HAP-1 (cell line): ENCODE results near the gene CCDC81.

Source experiments
- DNase-seq, 2 experiments: peaks; one replicate each; pipeline ENCODE4 v3.0.0-alpha.2; 2016 to 2020; ENCODE audit warnings: low spot score in 2 of 2
- H3K27me3 ChIP-seq: fragments of 250-450 bp; sonication (Bioruptor Pico); 2 replicates; pipeline ENCODE4 v1.5.1; 2020; ENCODE audit warnings: low read depth, mild to moderate bottlenecking, moderate library complexity
- H3K36me3 ChIP-seq: fragments of 250-450 bp; sonication (Bioruptor Pico); replicated peaks from 2 replicates; pipeline ENCODE4 v1.5.1; 2020; ENCODE audit warnings: mild to moderate bottlenecking
- H3K4me1 ChIP-seq: fragments of 250-450 bp; sonication (Bioruptor Pico); 2 replicates; pipeline ENCODE4 v1.5.1; 2020; ENCODE audit warnings: mild to moderate bottlenecking
- H3K4me3 ChIP-seq: fragments of 250-450 bp; sonication (Bioruptor Pico); 2 replicates; pipeline ENCODE4 v1.5.1; 2020; ENCODE audit warnings: mild to moderate bottlenecking, moderate library complexity
- H3K9me3 ChIP-seq: fragments of 250-450 bp; sonication (Bioruptor Pico); 2 replicates; pipeline ENCODE4 v1.5.1; 2020; ENCODE audit warnings: mild to moderate bottlenecking, moderate library complexity
- in situ Hi-C: fragments of 300-500 bp; cut with MboI; formaldehyde crosslinking; loops from 3 replicates; pipeline ENCODE4 v1.14.3; 2020; ENCODE audit warnings: low sequenced_read_pairs, inconsistent platforms, mixed read lengths

Gene CCDC81

DNA sequence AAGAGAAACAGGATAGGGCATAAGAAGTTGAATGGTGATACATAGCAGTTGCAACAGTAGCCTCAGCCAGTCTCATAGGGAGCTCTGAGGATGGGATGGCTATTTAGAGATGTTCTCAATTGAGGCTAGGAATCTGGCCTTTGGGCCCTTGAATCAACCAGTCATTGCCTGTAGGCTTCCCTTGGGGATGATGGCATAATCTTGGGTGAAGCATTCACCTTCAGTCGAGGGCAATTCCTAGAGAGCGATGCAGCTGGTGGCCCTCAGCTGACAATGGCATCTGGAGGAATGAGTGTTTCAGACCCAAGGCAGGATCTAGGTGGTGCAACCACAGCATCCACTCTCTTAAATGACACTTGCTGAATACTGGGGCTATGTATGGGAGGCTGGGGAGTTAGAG lies 61.0 kb downstream of the CCDC81 start:
- in situ Hi-C loops: no loop called here
- no peak for DNase-seq
- H3K9me3 ChIP-seq: no peaks in the 10 kb centered on the region
- H3K4me1 ChIP-seq: no peaks in the 10 kb centered on the region
- H3K27me3 ChIP-seq: no peaks in the 10 kb centered on the region
- no peak overlapping the region for H3K4me3 ChIP-seq
- H3K36me3 ChIP-seq: no peaks in the 10 kb centered on the region

DNA sequence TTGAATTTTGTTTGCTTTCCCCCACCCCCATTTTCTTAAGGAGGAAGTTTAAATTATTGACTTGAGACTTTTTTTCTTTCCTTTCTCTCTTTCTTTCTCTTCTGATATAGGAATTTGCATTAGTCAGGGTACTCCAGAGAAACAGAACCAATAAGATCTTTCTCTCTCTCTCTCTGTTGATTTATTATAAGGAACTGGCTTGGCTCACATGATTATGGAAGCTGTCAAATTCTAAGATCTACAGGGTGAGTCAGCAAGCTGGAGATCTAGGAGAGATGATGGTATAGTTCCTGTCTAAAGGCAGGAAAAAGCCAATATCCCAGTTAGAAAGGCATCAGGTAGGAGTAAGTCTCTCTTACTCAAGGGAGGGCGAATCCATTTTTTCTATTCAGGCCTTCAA lies 64.0 kb downstream of the CCDC81 start:
- H3K4me3 ChIP-seq: no peak overlapping the region
- no peaks in the 10 kb centered on the region for H3K9me3 ChIP-seq
- H3K4me1 ChIP-seq: no peaks in the 10 kb centered on the region
- in situ Hi-C loops: no loop called here
- no peaks in the 10 kb centered on the region for H3K36me3 ChIP-seq
- no peak for DNase-seq
- H3K27me3 ChIP-seq: no peaks in the 10 kb centered on the region

- Histone ChIP-seq H3K9me3 (no peaks in the 10 kb centered on the region), H3K4me3 (no peak overlapping the region), H3K36me3 (no peaks in the 10 kb centered on the region), H3K4me1 (no peaks in the 10 kb centered on the region), H3K27me3 (no peaks in the 10 kb centered on the region)
- DNase-seq: no peak
- in situ Hi-C loops: no loop called here
These were observed 65.6 kb downstream of the CCDC81 start for GRCh38 chr11:86440305-86440716.

- no peak for DNase-seq
- Histone ChIP-seq H3K4me1 (no peaks in the 10 kb centered on the region), H3K36me3 (no peaks in the 10 kb centered on the region), H3K4me3 (no peak overlapping the region), H3K27me3 (no peaks in the 10 kb centered on the region), H3K9me3 (no peaks in the 10 kb centered on the region)
- in situ Hi-C loops: no loop called here
These were observed 66.2 kb downstream of the CCDC81 start for GRCh38 chr11:86440843-86441242.

DNA sequence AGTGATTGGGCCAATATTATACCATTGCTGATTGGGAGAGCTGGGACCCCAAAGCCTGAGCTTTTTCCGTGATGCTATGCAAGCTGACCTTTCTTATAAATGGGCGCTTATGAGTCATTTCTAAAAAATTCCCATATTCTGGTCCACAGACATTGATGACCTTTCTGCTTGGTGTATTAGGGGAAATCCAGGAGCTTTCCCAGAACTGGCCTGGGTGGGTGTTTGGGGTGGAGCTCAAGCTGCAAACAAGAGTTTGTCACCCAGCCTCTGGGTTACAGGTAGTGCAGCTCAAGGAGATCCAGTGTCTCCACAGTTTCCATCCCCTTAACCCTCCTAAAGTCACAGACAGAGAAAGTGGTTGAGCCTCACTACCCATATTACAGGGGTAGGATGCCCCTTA lies 67.7 kb downstream of the CCDC81 start:
- no peaks in the 10 kb centered on the region for H3K4me1 ChIP-seq
- no peak for DNase-seq

DNA sequence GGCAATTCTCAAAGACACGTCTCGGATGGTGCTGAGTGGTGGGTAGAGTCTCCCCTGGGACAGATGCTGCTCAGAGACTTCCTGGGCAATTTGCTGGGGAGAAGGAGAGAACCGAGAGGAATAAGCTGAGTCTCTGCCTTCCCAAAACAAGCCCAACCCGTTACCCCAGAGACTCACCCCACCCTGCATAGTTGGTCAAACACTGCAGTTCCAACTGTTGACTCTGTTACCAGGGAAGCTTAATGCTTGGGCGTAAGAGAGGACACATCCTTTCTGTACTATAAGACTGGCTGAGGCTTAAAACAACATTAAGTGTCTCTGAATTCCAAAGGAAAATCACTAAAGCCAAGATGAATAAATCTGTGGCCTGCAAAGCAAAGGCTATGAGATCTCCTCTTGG lies 68.1 kb downstream of the CCDC81 start:
- H3K4me1 ChIP-seq: no peaks in the 10 kb centered on the region
- in situ Hi-C loops: no loop called here

More for the DNA sequence above, 67.7 kb downstream of the CCDC81 start:
- no peaks in the 10 kb centered on the region for H3K36me3 ChIP-seq
- H3K27me3 ChIP-seq: no peaks in the 10 kb centered on the region
- H3K9me3 ChIP-seq: no peaks in the 10 kb centered on the region
- no peak overlapping the region for H3K4me3 ChIP-seq
- in situ Hi-C loops: no loop called here

GRCh38 chr11:86443415-86443814 lies 68.7 kb downstream of the CCDC81 start:
- no peak for DNase-seq
- no peaks in the 10 kb centered on the region for H3K27me3 ChIP-seq
- in situ Hi-C loops: no loop called here
- no peaks in the 10 kb centered on the region for H3K4me1 ChIP-seq
- H3K4me3 ChIP-seq: no peak overlapping the region
- no peaks in the 10 kb centered on the region for H3K36me3 ChIP-seq
- H3K9me3 ChIP-seq: no peaks in the 10 kb centered on the region

More for the DNA sequence above, 68.1 kb downstream of the CCDC81 start:
- DNase-seq: no peak
- no peaks in the 10 kb centered on the region for H3K36me3 ChIP-seq
- H3K9me3 ChIP-seq: no peaks in the 10 kb centered on the region
- H3K4me3 ChIP-seq: no peak overlapping the region
- H3K27me3 ChIP-seq: no peaks in the 10 kb centered on the region

- Histone ChIP-seq H3K36me3 (no peaks in the 10 kb centered on the region), H3K27me3 (no peaks in the 10 kb centered on the region), H3K4me3 (no peak overlapping the region), H3K4me1 (no peaks in the 10 kb centered on the region), H3K9me3 (no peaks in the 10 kb centered on the region)
- DNase-seq: no peak
- in situ Hi-C loops: no loop called here
These were observed 70.3 kb downstream of the CCDC81 start for GRCh38 chr11:86444981-86445380.

DNA sequence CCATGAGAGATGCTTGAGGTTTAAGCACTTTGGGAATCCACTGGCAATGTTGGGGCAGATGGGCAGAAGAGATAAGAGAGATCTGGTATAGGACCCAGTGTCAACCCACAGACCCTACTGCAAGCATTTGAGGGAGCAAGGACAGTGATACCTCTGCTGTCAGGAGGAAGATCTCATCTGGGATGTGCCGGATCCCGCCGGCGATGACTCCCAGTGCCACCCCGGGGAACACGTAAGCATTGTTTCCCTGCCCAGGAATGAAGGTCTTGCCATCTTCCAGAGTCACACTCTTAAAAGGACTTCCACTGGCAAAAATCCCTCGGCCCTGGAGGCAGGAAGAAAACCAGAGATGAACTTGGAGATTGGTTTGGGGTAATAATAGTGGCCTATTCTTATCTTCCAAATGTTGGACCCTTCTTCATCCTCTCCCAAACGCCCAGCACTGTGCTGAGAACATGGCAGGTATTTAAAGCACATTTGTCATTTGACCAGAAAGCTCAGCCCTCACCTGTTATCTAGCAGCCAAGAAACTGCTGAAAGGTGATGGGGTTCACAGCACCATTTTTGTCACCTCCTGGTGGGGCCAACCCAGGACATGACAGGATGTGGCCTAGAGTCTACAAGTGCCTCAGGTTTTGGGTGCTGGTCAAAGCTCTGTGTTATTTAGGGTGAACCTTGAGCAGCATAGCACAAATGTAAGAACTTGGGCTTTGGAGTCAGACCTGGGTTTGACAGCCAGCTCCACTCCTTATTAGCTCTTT lies 71.7 kb downstream of the CCDC81 start:
- no peak for DNase-seq
- Histone ChIP-seq H3K27me3 (no peaks in the 10 kb centered on the region), H3K36me3 (no peaks in the 10 kb centered on the region), H3K4me3 (no peak overlapping the region), H3K4me1 (no peaks in the 10 kb centered on the region), H3K9me3 (no peaks in the 10 kb centered on the region)
- in situ Hi-C loops: no loop called here

DNA sequence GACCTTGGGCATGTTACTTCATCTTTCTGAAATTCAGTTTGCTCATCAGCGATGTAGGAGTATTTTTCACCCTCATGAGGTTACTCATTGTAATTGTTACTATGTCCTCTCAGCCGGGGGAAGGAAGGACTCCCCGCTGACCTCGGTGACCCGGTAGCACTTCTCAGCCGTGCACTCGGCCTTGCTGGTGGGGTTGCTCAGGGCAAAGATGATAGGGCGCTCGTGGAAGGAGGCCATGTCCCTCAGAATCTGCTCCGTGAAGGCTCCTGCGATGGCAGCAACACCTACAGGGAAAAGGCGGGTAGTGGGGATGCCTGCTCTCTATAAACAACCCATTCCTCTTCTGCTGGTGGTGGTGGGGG lies 72.2 kb downstream of the CCDC81 start:
- H3K27me3 ChIP-seq: no peaks in the 10 kb centered on the region
- no peaks in the 10 kb centered on the region for H3K36me3 ChIP-seq
- in situ Hi-C loops: no loop called here
- DNase-seq: no peak
- H3K9me3 ChIP-seq: no peaks in the 10 kb centered on the region
- no peak overlapping the region for H3K4me3 ChIP-seq
- H3K4me1 ChIP-seq: no peaks in the 10 kb centered on the region

- Histone ChIP-seq H3K4me1 (no peaks in the 10 kb centered on the region), H3K4me3 (no peak overlapping the region), H3K27me3 (no peaks in the 10 kb centered on the region), H3K9me3 (no peaks in the 10 kb centered on the region), H3K36me3 (no peaks in the 10 kb centered on the region)
- in situ Hi-C loops: no loop called here
- DNase-seq: no peak
These were observed 73.2 kb downstream of the CCDC81 start for GRCh38 chr11:86447763-86448480.

GRCh38 chr11:86449993-86450629 lies 75.4 kb downstream of the CCDC81 start:
- in situ Hi-C loops: no loop called here

GRCh38 chr11:86453290-86454030 lies 78.8 kb downstream of the CCDC81 start:
- DNase-seq: no peak
- in situ Hi-C loops: no loop called here
- no peaks in the 10 kb centered on the region for H3K36me3 ChIP-seq

More at GRCh38 chr11:86449993-86450629, 75.4 kb downstream of the CCDC81 start:
- no peak for DNase-seq
- H3K4me3 ChIP-seq: no peak overlapping the region
- no peaks in the 10 kb centered on the region for H3K36me3 ChIP-seq
- H3K4me1 ChIP-seq: no peaks in the 10 kb centered on the region
- no peaks in the 10 kb centered on the region for H3K9me3 ChIP-seq
- H3K27me3 ChIP-seq: no peaks in the 10 kb centered on the region

More at GRCh38 chr11:86453290-86454030, 78.8 kb downstream of the CCDC81 start:
- Histone ChIP-seq H3K27me3 (no peaks in the 10 kb centered on the region), H3K4me3 (no peak overlapping the region), H3K4me1 (no peaks in the 10 kb centered on the region), H3K9me3 (no peaks in the 10 kb centered on the region)
